K562 (cell line): ENCODE results near the gene SEPTIN1. TPM values are rescaled to one million over a fixed set of nuclear protein-coding genes. Genes with fewer than 3 reads are reported as not detected.

Experiments
- ATAC-seq: fragments of 200-7000 bp; cut with Tn5 transposase; 3 replicates; pipeline ENCODE4 v1.9.1; 2020; ENCODE audit warnings: moderate library complexity
- BruUV-seq: library from RNA; stranded (reverse); fragments of 400-500 nt; replicated peaks from 2 replicates; lab custom pipeline; 2021; lab: Mats Ljungman, UMichigan
- CTCF ChIA-PET: fragments of 300-600 bp; formaldehyde crosslinking; extraction: SDS; loops from one replicate; lab custom pipeline; 2021; ENCODE audit warnings: low intra/inter-chr PET ratio; lab: Yijun Ruan, JAX
- POLR2A ChIA-PET: fragments of 300-600, 350-650 bp; sonication (Branson Sonifier 250); formaldehyde crosslinking; extraction: SDS; loops from one replicate; lab custom pipeline; 2021; ENCODE audit warnings: antibody characterized with exemption, inconsistent platforms; lab: Yijun Ruan, JAX
- DNase-seq, 4 experiments: peaks; one replicate each; pipeline versions ENCODE4 v3.0.0 to v3.0.0-alpha.2; 2011 to 2018; ENCODE audit warnings: low spot score in 3 of 4, mixed read lengths in 3 of 4; ENCODE audit errors: extremely low read depth in 1 of 4
- FAIRE-seq: peaks from 2 replicates; lab custom pipeline; 2011; peaks lifted over from hg19 to GRCh38; lab: Jason Lieb, UNC
- H2AFZ ChIP-seq: 2 replicates; pipeline ENCODE4 v1.6.0; 2011; ENCODE audit warnings: low read depth, low read length, control low read depth, inconsistent platforms
- H3K27ac ChIP-seq: fragments of 200-600 bp; 3 replicates; pipeline ENCODE4 v1.8.0; 2011; ENCODE audit warnings: low read depth, mild to moderate bottlenecking, control low read depth, inconsistent platforms, low read length, moderate library complexity, mixed read lengths; ENCODE audit errors: extremely low read depth
- H3K27me3 ChIP-seq, 2 experiments: fragments of 300-600 bp in 1 of 2; 2 replicates in 1 of 2; 3 replicates in 1 of 2; pipeline versions ENCODE4 v1.6.0 to v1.8.0; 2011; ENCODE audit warnings: inconsistent platforms in 2 of 2, low read length in 2 of 2, mild to moderate bottlenecking in 1 of 2, mixed read lengths in 1 of 2, moderate library complexity in 1 of 2; ENCODE audit not compliant: control insufficient read depth in 2 of 2, insufficient read depth in 2 of 2
- H3K36me3 ChIP-seq: fragments of 300-600 bp; 3 replicates; pipeline ENCODE4 v1.8.0; 2011; ENCODE audit warnings: mild to moderate bottlenecking, low read length, inconsistent platforms; ENCODE audit not compliant: control insufficient read depth, insufficient read depth
- H3K4me1 ChIP-seq, 2 experiments: fragments of 200-600 bp in 1 of 2; replicated peaks in 1 of 2; 2 replicates in 1 of 2; 3 replicates in 1 of 2; pipeline versions ENCODE4 v1.5.1 to v1.8.0; 2011; ENCODE audit warnings: inconsistent platforms in 2 of 2, low read length in 2 of 2, mild to moderate bottlenecking in 1 of 2, mixed read lengths in 1 of 2, moderate library complexity in 1 of 2; ENCODE audit not compliant: control insufficient read depth in 2 of 2, insufficient read depth in 2 of 2
- H3K4me2 ChIP-seq: 2 replicates; pipeline ENCODE4 v1.6.1; 2011; ENCODE audit warnings: low read length, control low read depth, inconsistent platforms, mixed read lengths; ENCODE audit not compliant: insufficient read depth
- H3K4me3 ChIP-seq: fragments of 200-600 bp; sonication (generic), shearing (Covaris generic); 2 replicates; pipeline ENCODE4 v1.5.1; 2016; ENCODE audit warnings: control low read depth, inconsistent platforms
- H3K79me2 ChIP-seq: fragments of 200-600 bp; 3 replicates; pipeline ENCODE4 v1.8.0; 2011; ENCODE audit warnings: low read length, inconsistent platforms; ENCODE audit not compliant: control insufficient read depth, insufficient read depth
- H3K9ac ChIP-seq, 2 experiments: 2 replicates each; pipeline versions ENCODE4 v1.6.0 to v1.6.1; 2011; ENCODE audit warnings: low read depth in 2 of 2, low read length in 2 of 2, control low read depth in 1 of 2, inconsistent platforms in 1 of 2, mild to moderate bottlenecking in 1 of 2, mixed read lengths in 1 of 2; ENCODE audit not compliant: insufficient read depth in 1 of 2
- H3K9me1 ChIP-seq: one replicate; pipeline ENCODE4 v1.6.0; 2011; ENCODE audit warnings: inconsistent platforms, mild to moderate bottlenecking, low read length, moderate library complexity; ENCODE audit not compliant: control insufficient read depth, insufficient read depth
- H3K9me3 ChIP-seq: replicated peaks from 2 replicates; pipeline ENCODE4 v1.5.1; 2011; ENCODE audit warnings: low read depth, low read length, inconsistent platforms; ENCODE audit not compliant: control insufficient read depth, insufficient read depth
- H4K20me1 ChIP-seq: replicated peaks from 2 replicates; pipeline ENCODE4 v1.6.1; 2011; ENCODE audit warnings: low read length, inconsistent platforms, mixed read lengths; ENCODE audit not compliant: control insufficient read depth, insufficient read depth
- ASH1L ChIP-seq: fragments of 450-650 bp; IDR thresholded peaks from 2 replicates; pipeline ENCODE4 v1.6.1; 2018; ENCODE audit warnings: borderline replicate concordance, mild to moderate bottlenecking, low read depth; ENCODE audit not compliant: partially characterized antibody
- DMBX1 ChIP-seq: fragments of 250-450 bp; sonication (Bioruptor Pico); IDR thresholded peaks from 2 replicates; pipeline ENCODE4 v1.8.0; 2022; ENCODE audit warnings: inconsistent platforms, mild to moderate bottlenecking, moderate library complexity, borderline replicate concordance
- MAFK ChIP-seq: IDR thresholded peaks from 2 replicates; pipeline ENCODE4 v1.6.1; 2011; ENCODE audit warnings: low read length, improper control_type of control experiment
- MEF2D ChIP-seq: conservative IDR thresholded peaks from 2 replicates; pipeline ENCODE4 v1.6.1; 2016; ENCODE audit warnings: low read depth, missing genetic modification characterization, missing compliant biosample characterization
- MTA2 ChIP-seq: fragments of 450-650 bp; IDR thresholded peaks from 2 replicates; pipeline ENCODE4 v1.6.1; 2016; ENCODE audit warnings: low read depth
- NFRKB ChIP-seq: fragments of 450-650 bp; IDR thresholded peaks from 2 replicates; pipeline ENCODE4 v1.6.1; 2016; ENCODE audit warnings: low read depth
- NKRF ChIP-seq: fragments of 450-650 bp; IDR thresholded peaks from 2 replicates; pipeline ENCODE4 v1.6.1; 2016; ENCODE audit warnings: borderline replicate concordance
- SMARCA5 ChIP-seq: fragments of 450-650 bp; IDR thresholded peaks from 2 replicates; pipeline ENCODE4 v1.6.1; 2016
- TCF7 ChIP-seq: sonication (generic); IDR thresholded peaks from 2 replicates; pipeline ENCODE4 v1.6.1; 2016; ENCODE audit warnings: antibody characterized with exemption, borderline replicate concordance
- ZNF785 ChIP-seq: fragments of 250-450 bp; sonication (Bioruptor Pico); IDR thresholded peaks from 2 replicates; pipeline ENCODE4 v1.4.0; 2020; ENCODE audit warnings: mild to moderate bottlenecking
- WGBS: fragments of 100-300 bp; shearing (Covaris generic); methylation state at CpG from one replicate; pipeline ENCODE4 v1.1.6; 2016; ENCODE audit warnings: low coverage, mixed read lengths; ENCODE audit not compliant: insufficient coverage; ENCODE audit errors: missing lambda C conversion rate; 5-methylcytosine and 5-hydroxymethylcytosine counted together
- in situ Hi-C: fragments of 300-500 bp; cut with MboI; formaldehyde crosslinking; loops from 4 replicates; pipeline ENCODE4 v1.15.0; 2018; ENCODE audit warnings: inconsistent platforms, mixed read lengths
- intact Hi-C: fragments of 100-400 bp; cut with micrococcal nuclease; formaldehyde crosslinking; loops from 2 replicates; pipeline ENCODE4 v1.14.2; 2022
- polyA plus RNA-seq, 8 experiments: library from polyadenylated mRNA; depleted of rRNA in 4 of 8; stranded (reverse) in 5 of 8; unstranded in 3 of 8; fragments of >200 nt; fragmentation: Nextera tagmentation in 2 of 8; fragmentation: Illumina TruSeq in 1 of 8; extraction: Ambion mirVana in 2 of 8; extraction: Trizol in 1 of 8; gene quantifications; 2 replicates each; pipeline versions ENCODE4 v1.2.1 to v1.2.3, GENCODE V29; 2011 to 2014; ENCODE audit warnings: inconsistent platforms in 1 of 8, missing spikeins in 1 of 8
- total RNA-seq, 7 experiments: library from RNA; depleted of rRNA in 6 of 7; stranded (reverse); fragments of >200 nt in 6 of 7; fragmentation: Illumina TruSeq in 2 of 7; extraction: Trizol in 2 of 7; gene quantifications; 2 replicates each; pipeline versions ENCODE4 v1.2.1 to v1.2.3, GENCODE V29; 2011 to 2021; ENCODE audit warnings: low replicate concordance in 1 of 7
- TF ChIP-seq, protein P1 (sequence below), 3 experiments: fragments of 200-800 bp in 1 of 3; fragments of 250-450 bp in 1 of 3; fragments of 450-650 bp in 1 of 3; sonication (Bioruptor Pico) in 1 of 3; sonication (Bioruptor generic) in 1 of 3; formaldehyde crosslinking in 1 of 3; IDR thresholded peaks; 2 replicates each; pipeline versions ENCODE4 v1.6.1 to v1.8.0; 2016 to 2022; ENCODE audit warnings: mild to moderate bottlenecking in 2 of 3, missing genetic modification characterization in 2 of 3, missing compliant biosample characterization in 1 of 3, moderate library complexity in 1 of 3
- TF ChIP-seq, protein P2 (sequence below): sonication (generic); formaldehyde crosslinking; IDR thresholded peaks from 2 replicates; pipeline ENCODE4 v1.8.1; 2023; ENCODE audit warnings: mild to moderate bottlenecking, missing genetic modification reagents
- TF ChIP-seq, protein P3 (sequence below): fragments of 450-650 bp; formaldehyde crosslinking; IDR thresholded peaks from 2 replicates; pipeline ENCODE4 v1.4.0; 2020; ENCODE audit warnings: mild to moderate bottlenecking

Gene SEPTIN1
- total and polyA plus RNA-seq, 9 of the 15 experiments (the other 6 are each of a cell fraction or from before 2014, with no cell fraction given): 0.23 to 5.6 (median 1.7) TPM; not detected in 1

DNA sequence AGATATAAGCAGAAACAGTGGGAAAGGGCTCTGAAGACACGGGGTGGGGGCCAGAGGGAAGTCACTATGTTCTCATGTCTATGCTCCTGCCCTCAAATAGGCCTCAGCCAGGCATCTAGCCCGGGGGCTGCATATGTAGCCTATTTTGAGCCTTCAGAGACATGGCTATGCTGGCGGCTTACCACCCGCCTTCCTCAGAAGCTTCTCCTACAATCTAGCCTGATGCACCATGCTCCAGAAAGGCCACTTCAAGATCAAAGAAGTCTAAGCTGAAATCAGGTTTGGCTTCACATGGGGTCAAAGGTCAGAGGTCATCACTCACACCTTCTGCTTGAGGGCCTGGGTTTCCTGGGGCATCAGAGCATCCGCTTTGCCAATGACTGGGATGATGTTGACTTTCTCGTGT lies 1.6 kb downstream of the SEPTIN1 start:
- H3K9me3 ChIP-seq: no peaks in the 10 kb centered on the region
- peak in 2 of 4 experiments; percentile 18 to 58 for DNase-seq
- ChIA-PET CTCF (no interaction called here), POLR2A (interaction anchor here (0.7 to 1.4 kb wide), 5 partner anchors 8 to 27 kb away, joined by 3 to 4 read pairs (median 3); partner anchors contain the start of gene ZNF771)
- no peaks in the 10 kb centered on the region for H3K27me3 ChIP-seq
- no peak for FAIRE-seq
- 59% methylated on average over 6 of the region's 6 CpGs for WGBS
- H3K9me1 ChIP-seq: no peaks in the 10 kb centered on the region
- ATAC-seq: no peak
- intact Hi-C loops: loop anchor here (2.0 kb wide), 1 partner anchor 14 kb away; the partner anchor contains the start of gene ZNF48
- H3K4me3 ChIP-seq: no peak overlapping the region
- H3K4me2 ChIP-seq: peak overlapping the region; percentile 60
- H3K79me2 ChIP-seq: peaks cover 16% of the 10 kb centered on the region
- in situ Hi-C loops: no loop called here
- H3K36me3 ChIP-seq: peaks cover 7% of the 10 kb centered on the region; the same call in 1 of the 3 replicates
- H4K20me1 ChIP-seq: no peaks in the 10 kb centered on the region
- BruUV-seq: no TSS peak
- H2AFZ ChIP-seq: 0 out of 2 replicates have a peak overlapping the region, but pooled peaks have one; percentile 72
- peak overlapping the region in 1 of 2 experiments; percentile 11; a peak in 2 of 4 replicates for H3K9ac ChIP-seq
- H3K4me1 ChIP-seq: peaks cover 46 to 62% of the 10 kb centered on the region in 2 experiments
- H3K27ac ChIP-seq: peak overlapping the region; percentile 91
- no peak for TF ChIP-seq TCF7
- no peak for TF ChIP-seq SMARCA5
- TF ChIP-seq, protein P1, sequence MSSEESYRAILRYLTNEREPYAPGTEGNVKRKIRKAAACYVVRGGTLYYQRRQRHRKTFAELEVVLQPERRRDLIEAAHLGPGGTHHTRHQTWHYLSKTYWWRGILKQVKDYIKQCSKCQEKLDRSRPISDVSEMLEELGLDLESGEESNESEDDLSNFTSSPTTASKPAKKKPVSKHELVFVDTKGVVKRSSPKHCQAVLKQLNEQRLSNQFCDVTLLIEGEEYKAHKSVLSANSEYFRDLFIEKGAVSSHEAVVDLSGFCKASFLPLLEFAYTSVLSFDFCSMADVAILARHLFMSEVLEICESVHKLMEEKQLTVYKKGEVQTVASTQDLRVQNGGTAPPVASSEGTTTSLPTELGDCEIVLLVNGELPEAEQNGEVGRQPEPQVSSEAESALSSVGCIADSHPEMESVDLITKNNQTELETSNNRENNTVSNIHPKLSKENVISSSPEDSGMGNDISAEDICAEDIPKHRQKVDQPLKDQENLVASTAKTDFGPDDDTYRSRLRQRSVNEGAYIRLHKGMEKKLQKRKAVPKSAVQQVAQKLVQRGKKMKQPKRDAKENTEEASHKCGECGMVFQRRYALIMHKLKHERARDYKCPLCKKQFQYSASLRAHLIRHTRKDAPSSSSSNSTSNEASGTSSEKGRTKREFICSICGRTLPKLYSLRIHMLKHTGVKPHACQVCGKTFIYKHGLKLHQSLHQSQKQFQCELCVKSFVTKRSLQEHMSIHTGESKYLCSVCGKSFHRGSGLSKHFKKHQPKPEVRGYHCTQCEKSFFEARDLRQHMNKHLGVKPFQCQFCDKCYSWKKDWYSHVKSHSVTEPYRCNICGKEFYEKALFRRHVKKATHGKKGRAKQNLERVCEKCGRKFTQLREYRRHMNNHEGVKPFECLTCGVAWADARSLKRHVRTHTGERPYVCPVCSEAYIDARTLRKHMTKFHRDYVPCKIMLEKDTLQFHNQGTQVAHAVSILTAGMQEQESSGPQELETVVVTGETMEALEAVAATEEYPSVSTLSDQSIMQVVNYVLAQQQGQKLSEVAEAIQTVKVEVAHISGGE (CRISPR knock-in tag; IDR thresholded peaks at IDR 0.05): no peak
- peak; percentile 18; the same call in 1 of the 2 replicates for TF ChIP-seq MTA2
- TF ChIP-seq, protein P2, sequence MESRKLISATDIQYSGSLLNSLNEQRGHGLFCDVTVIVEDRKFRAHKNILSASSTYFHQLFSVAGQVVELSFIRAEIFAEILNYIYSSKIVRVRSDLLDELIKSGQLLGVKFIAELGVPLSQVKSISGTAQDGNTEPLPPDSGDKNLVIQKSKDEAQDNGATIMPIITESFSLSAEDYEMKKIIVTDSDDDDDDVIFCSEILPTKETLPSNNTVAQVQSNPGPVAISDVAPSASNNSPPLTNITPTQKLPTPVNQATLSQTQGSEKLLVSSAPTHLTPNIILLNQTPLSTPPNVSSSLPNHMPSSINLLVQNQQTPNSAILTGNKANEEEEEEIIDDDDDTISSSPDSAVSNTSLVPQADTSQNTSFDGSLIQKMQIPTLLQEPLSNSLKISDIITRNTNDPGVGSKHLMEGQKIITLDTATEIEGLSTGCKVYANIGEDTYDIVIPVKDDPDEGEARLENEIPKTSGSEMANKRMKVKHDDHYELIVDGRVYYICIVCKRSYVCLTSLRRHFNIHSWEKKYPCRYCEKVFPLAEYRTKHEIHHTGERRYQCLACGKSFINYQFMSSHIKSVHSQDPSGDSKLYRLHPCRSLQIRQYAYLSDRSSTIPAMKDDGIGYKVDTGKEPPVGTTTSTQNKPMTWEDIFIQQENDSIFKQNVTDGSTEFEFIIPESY (CRISPR knock-in tag): peak; percentile 79
- TF ChIP-seq DMBX1: 0 out of 2 replicates have a peak, but pooled peaks have one; percentile 34
- TF ChIP-seq, protein P3, sequence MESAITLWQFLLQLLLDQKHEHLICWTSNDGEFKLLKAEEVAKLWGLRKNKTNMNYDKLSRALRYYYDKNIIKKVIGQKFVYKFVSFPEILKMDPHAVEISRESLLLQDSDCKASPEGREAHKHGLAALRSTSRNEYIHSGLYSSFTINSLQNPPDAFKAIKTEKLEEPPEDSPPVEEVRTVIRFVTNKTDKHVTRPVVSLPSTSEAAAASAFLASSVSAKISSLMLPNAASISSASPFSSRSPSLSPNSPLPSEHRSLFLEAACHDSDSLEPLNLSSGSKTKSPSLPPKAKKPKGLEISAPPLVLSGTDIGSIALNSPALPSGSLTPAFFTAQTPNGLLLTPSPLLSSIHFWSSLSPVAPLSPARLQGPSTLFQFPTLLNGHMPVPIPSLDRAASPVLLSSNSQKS (CRISPR knock-in tag): no peak
- no peak for TF ChIP-seq NFRKB
- no peak for TF ChIP-seq NKRF
- TF ChIP-seq MEF2D: no peak
- TF ChIP-seq ZNF785 (CRISPR knock-in tag): no peak
- no peak for TF ChIP-seq ASH1L
- TF ChIP-seq MAFK: no peak
